Heart left ventricle (tissue), 16 donors: ENCODE measurements around the gene FKBP11. TPM values are rescaled to one million over a fixed set of nuclear protein-coding genes. Genes with fewer than 3 reads are reported as not detected.

Experiments used
- ATAC-seq, 4 donors: fragments of 200-7000 bp; cut with Tn5 transposase; one replicate each; pipeline ENCODE4 v1.9.1; 2020 to 2022; ENCODE audit warnings: moderate library complexity in 4 of 4, mild to moderate bottlenecking in 3 of 4, moderate number of reproducible peaks in 1 of 4
- DNase-seq, 5 donors: peaks; one replicate each; pipeline ENCODE4 v3.0.0-alpha.2; 2020
- H3K27ac ChIP-seq, 12 donors: fragments of 200-600 bp; sonication (generic) in 4 of 12; one replicate each; pipeline versions ENCODE4 v1.5.0 to v1.8.0; 2016 to 2022; ENCODE audit warnings: mild to moderate bottlenecking in 2 of 12
- H3K27me3 ChIP-seq, 9 donors: fragments of 200-600 bp; sonication (generic) in 2 of 9; one replicate each; pipeline versions ENCODE4 v1.5.1 to v1.8.0; 2016 to 2022; ENCODE audit warnings: mild to moderate bottlenecking in 3 of 9
- H3K36me3 ChIP-seq, 9 donors: fragments of 200-600 bp; sonication (generic) in 2 of 9; one replicate each; pipeline versions ENCODE4 v1.5.0 to v1.8.0; 2018 to 2022; ENCODE audit warnings: mild to moderate bottlenecking in 2 of 9
- H3K4me1 ChIP-seq, 12 donors: fragments of 200-600 bp; sonication (generic) in 4 of 12; one replicate each; pipeline versions ENCODE4 v1.5.0 to v1.8.0; 2016 to 2022; ENCODE audit warnings: mild to moderate bottlenecking in 3 of 12
- H3K4me3 ChIP-seq, 12 donors: fragments of 200-600 bp; sonication (generic) in 4 of 12; one replicate each; pipeline versions ENCODE4 v1.5.0 to v1.8.0; 2017 to 2022; ENCODE audit warnings: mild to moderate bottlenecking in 9 of 12, moderate library complexity in 4 of 12
- H3K9me3 ChIP-seq, 12 donors: fragments of 200-600 bp; sonication (generic) in 4 of 12; one replicate each; pipeline versions ENCODE4 v1.5.0 to v1.8.0; 2016 to 2022; ENCODE audit warnings: mild to moderate bottlenecking in 1 of 12
- CTCF ChIP-seq, 12 donors: fragments of 200-600 bp; sonication (generic) in 4 of 12; IDR thresholded peaks; one replicate each; pipeline versions ENCODE4 v1.5.0 to v1.8.0; 2018 to 2022; ENCODE audit warnings: antibody characterized with exemption in 12 of 12, mild to moderate bottlenecking in 5 of 12
- POLR2A ChIP-seq, 2 donors: fragments of 450-650 bp; IDR thresholded peaks; one replicate each; pipeline ENCODE4 v1.6.1; 2017; ENCODE audit warnings: antibody characterized with exemption in 2 of 2, mild to moderate bottlenecking in 2 of 2, moderate library complexity in 2 of 2
- WGBS, 4 donors: extraction: QIAGEN DNeasy Blood & Tissue Kit in 2 of 4; methylation state at CpG; one replicate each; pipeline versions ENCODE4 v1.1.5 to v1.1.7; 2013 to 2018; 5-methylcytosine and 5-hydroxymethylcytosine counted together
- intact Hi-C, 10 donors: fragments of 100-400 bp; cut with DNase I; formaldehyde crosslinking; loops; one replicate each; pipeline versions ENCODE4 v1.11.1 to v1.14.2; 2022
- polyA plus RNA-seq, 2 donors: library from polyadenylated mRNA; stranded (reverse); fragments of 200-250 nt; gene quantifications; one replicate each; pipeline ENCODE4 v1.2.3, GENCODE V29; 2013
- total RNA-seq, 9 donors: library from RNA; depleted of rRNA in 2 of 9; stranded (reverse); fragments of >200 nt in 2 of 9; fragmentation: NEBNext Ultra II Directional in 3 of 9; extraction: Animal tissue kit (Norgen Biotek cat#: 25700) in 3 of 9; gene quantifications; one replicate each; pipeline versions ENCODE4 v1.1.0 to v1.2.4, GENCODE V29; 2016 to 2023
- donor health status: ischemic (EF 13 %, LVEDD 7.1; RV severe dilation, severe dysfunction).
- donor health status: healthy with polysubstance abuse.
- donor health status: DM: no; HTN: yes; CAD: no.
- donor health status: DM: no; HTN: no; CAD: no.
- donor health status: ischemic (EF 25% LVEDD 6.9; RV normal size, moderate dysfunction).
- donor health status: ischemic (EF 25% LVEDD 5.7; RV mildly dilated, moderate dysfunction).
- donor health status: healthy.
- donor health status: DM: yes; HTN: yes; CAD: no.
- donor health status: ischemic (EF 35%, LVEDD 5.7; RV mildly dilated, moderate dysfunction).
- donor health status: nonischemic (EF 11% LVEDD 7.7; RV severe dilation, severe dysfunction).
- donor health status: DM: yes; HTN: yes; CAD: no.
- donor health status: PGD.
- donor health status: ischemic (EF 29% LVEDD 5.4; RV normal size, mild dysfunction).
- donor health status: nonischemic (EF 23%, LVEDD 6.1; RV moderate dilation, normal function).

FKBP11 gene
- total and polyA plus RNA-seq, 11 donors: 1.6 to 28.1 (median 5.5) TPM

- Histone ChIP-seq H3K27me3 (peaks cover 10 to 42% (median 25%) of the 10 kb centered on the region in 9 donors), H3K36me3 (no peaks in the 10 kb centered on the region)
Measured at GRCh38 chr12:48966177-48966895, 41.0 kb upstream of the FKBP11 start.

DNA sequence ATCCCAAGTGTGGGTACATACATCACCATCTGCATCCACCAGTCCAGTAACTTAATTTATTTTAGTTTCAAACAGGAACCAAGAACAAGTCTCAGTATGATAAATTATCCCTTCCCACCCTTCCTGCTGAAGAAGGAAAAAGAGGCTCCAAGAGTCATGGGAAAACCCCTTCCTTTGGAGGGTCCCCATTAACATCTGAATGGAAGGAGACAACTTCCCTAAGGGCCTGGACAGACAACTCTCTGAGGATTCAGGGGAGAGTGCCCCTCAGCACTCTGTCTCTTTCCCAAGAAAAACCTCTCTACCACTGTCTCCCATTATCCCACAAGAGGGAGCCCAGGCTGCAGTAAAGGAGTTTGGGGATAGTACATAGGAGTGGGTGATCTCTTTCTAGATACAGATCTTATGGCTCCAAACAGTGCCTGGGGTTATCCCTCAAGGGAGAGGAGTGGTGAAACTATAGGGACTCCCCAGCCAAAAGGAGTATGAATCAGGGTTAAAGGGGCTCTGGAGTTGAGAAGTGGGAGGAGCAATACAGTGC lies 40.1 kb upstream of the FKBP11 start:
- Histone ChIP-seq H3K27ac (no peak overlapping the region), H3K9me3 (no peaks in the 10 kb centered on the region), H3K27me3 (peaks cover 2 to 32% (median 15%) of the 10 kb centered on the region in 9 donors), H3K36me3 (no peaks in the 10 kb centered on the region), H3K4me3 (no peak overlapping the region), H3K4me1 (peaks cover 0 to 13% (median 6%) of the 10 kb centered on the region in 12 donors)
- intact Hi-C loops: no loop called here
- ATAC-seq (no peak), DNase-seq (no peak)
- TF ChIP-seq POLR2A (IDR thresholded peaks at IDR 0.05) (no peak), CTCF (IDR thresholded peaks at IDR 0.05) (peak in 1 of 12 donors; percentile 11)

More at GRCh38 chr12:48966177-48966895, 41.0 kb upstream of the FKBP11 start:
- Histone ChIP-seq H3K4me1 (peaks cover 0 to 21% (median 10%) of the 10 kb centered on the region in 12 donors), H3K9me3 (no peaks in the 10 kb centered on the region), H3K27ac (no peak overlapping the region), H3K4me3 (no peak overlapping the region)
- intact Hi-C loops: no loop called here
- ATAC-seq: no peak
- WGBS, 4 donors: 60 to 72% (median 62%) methylated on average over 19 to 20 of the region's 20 CpGs
- DNase-seq: no peak
- TF ChIP-seq CTCF (IDR thresholded peaks at IDR 0.05): no peak
- TF ChIP-seq POLR2A (IDR thresholded peaks at IDR 0.05): no peak

GRCh38 chr12:48961801-48962200 lies 36.5 kb upstream of the FKBP11 start:
- Histone ChIP-seq H3K27ac (no peak overlapping the region), H3K4me1 (peaks cover 0 to 9% (median 4%) of the 10 kb centered on the region in 12 donors), H3K9me3 (no peaks in the 10 kb centered on the region), H3K36me3 (no peaks in the 10 kb centered on the region), H3K27me3 (peaks cover 0 to 17% (median 0%) of the 10 kb centered on the region in 9 donors), H3K4me3 (no peak overlapping the region)
- intact Hi-C loops: no loop called here
- DNase-seq (no peak), ATAC-seq (no peak)
- TF ChIP-seq CTCF (IDR thresholded peaks at IDR 0.05): no peak
- no peak for TF ChIP-seq POLR2A (IDR thresholded peaks at IDR 0.05)

DNA sequence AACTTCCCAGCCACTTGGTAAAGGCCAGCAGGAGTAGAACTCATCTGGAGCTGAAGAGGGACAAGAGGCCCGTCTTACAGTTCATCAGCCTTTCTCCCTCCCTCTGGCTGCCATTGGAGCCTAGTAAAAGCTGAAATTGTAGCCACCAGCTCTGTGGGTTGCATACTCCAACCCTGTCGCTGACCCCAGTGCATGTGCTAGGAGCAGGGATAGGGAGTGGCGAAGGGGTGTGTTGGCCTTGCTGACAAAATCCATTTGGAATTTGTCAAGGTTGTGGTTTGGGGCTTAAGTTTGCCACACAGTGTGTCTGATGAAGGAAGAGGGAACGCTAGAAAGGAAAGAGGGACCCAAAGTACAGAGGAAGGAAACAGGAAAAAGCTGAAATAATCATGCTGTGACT lies 36.0 kb upstream of the FKBP11 start:
- TF ChIP-seq POLR2A (IDR thresholded peaks at IDR 0.05) (no peak), CTCF (IDR thresholded peaks at IDR 0.05) (no peak)
- ATAC-seq: no peak
- 34 to 55% (median 50%) methylated on average over 4 of the region's 4 CpGs for WGBS, 4 donors

More for the DNA sequence above, 36.0 kb upstream of the FKBP11 start:
- DNase-seq: no peak
- Histone ChIP-seq H3K27ac (no peak overlapping the region), H3K36me3 (no peaks in the 10 kb centered on the region), H3K9me3 (no peaks in the 10 kb centered on the region), H3K4me3 (no peak overlapping the region), H3K4me1 (peaks cover 0 to 13% (median 5%) of the 10 kb centered on the region in 12 donors), H3K27me3 (peaks cover 0 to 17% (median 0%) of the 10 kb centered on the region in 9 donors)
- intact Hi-C loops: no loop called here
